Endothelial cell of umbilical vein (primary cell): ENCODE measurements around the gene ARHGAP18. TPM values are rescaled to one million over a fixed set of nuclear protein-coding genes. Genes with fewer than 3 reads are reported as not detected.

Experiments
- BruUV-seq: library from RNA; stranded (reverse); fragments of 400-500 nt; replicated peaks from 2 replicates; lab custom pipeline; 2021; lab: Mats Ljungman, UMichigan
- CTCF ChIA-PET: fragments of 300-600, 350-600 bp; sonication (Branson Sonifier 250); formaldehyde crosslinking; loops from one replicate; lab custom pipeline; 2021; ENCODE audit warnings: antibody characterized with exemption, inconsistent platforms; lab: Charles Lee
- POLR2A ChIA-PET: fragments of 300-600, 350-600 bp; sonication (Branson Sonifier 250); formaldehyde crosslinking; loops from one replicate; lab custom pipeline; 2021; ENCODE audit warnings: antibody characterized with exemption, inconsistent platforms; lab: Charles Lee
- DNase-seq: peaks from one replicate; pipeline ENCODE4 v3.0.0-alpha.2; 2011; ENCODE audit warnings: low read depth, low spot score
- FAIRE-seq: peaks from 2 replicates; lab custom pipeline; 2011; peaks lifted over from hg19 to GRCh38; lab: Jason Lieb, UNC
- H2AFZ ChIP-seq: 2 replicates; pipeline ENCODE4 v1.6.0; 2012; ENCODE audit warnings: low read depth, low read length, control low read depth, inconsistent platforms
- H3K27ac ChIP-seq: 2 replicates; pipeline ENCODE4 v1.5.1; 2011; ENCODE audit warnings: low read depth, mild to moderate bottlenecking, control low read depth, low read length, moderate library complexity; ENCODE audit not compliant: insufficient read depth
- H3K27me3 ChIP-seq, 2 experiments: 2 replicates each; pipeline versions ENCODE4 v1.6.0 to v1.6.1; 2011; ENCODE audit warnings: low read length in 2 of 2, mixed read lengths in 1 of 2; ENCODE audit not compliant: control insufficient read depth in 2 of 2, insufficient read depth in 2 of 2
- H3K36me3 ChIP-seq, 2 experiments: 2 replicates in 1 of 2; 3 replicates in 1 of 2; pipeline ENCODE4 v1.5.1; 2011; ENCODE audit warnings: low read length in 2 of 2, mild to moderate bottlenecking in 1 of 2, moderate library complexity in 1 of 2; ENCODE audit not compliant: control insufficient read depth in 2 of 2, insufficient read depth in 2 of 2; ENCODE audit errors: extremely low read depth in 1 of 2
- H3K4me1 ChIP-seq: 3 replicates; pipeline ENCODE4 v1.5.1; 2011; ENCODE audit warnings: mild to moderate bottlenecking, low read length; ENCODE audit not compliant: control insufficient read depth, insufficient read depth; ENCODE audit errors: extremely low read depth
- H3K4me2 ChIP-seq: 2 replicates; pipeline ENCODE4 v1.6.1; 2011; ENCODE audit warnings: low read length, control low read depth, mixed read lengths; ENCODE audit not compliant: insufficient read depth
- H3K4me3 ChIP-seq, 3 experiments: fragments of 200-600 bp in 1 of 3; sonication (generic), shearing (Covaris generic) in 1 of 3; replicated peaks in 1 of 3; 2 replicates each; pipeline ENCODE4 v1.5.1; 2011 to 2016; ENCODE audit warnings: control low read depth in 3 of 3, low read length in 3 of 3, mild to moderate bottlenecking in 2 of 3, inconsistent platforms in 1 of 3, low read depth in 1 of 3, moderate library complexity in 1 of 3; ENCODE audit not compliant: insufficient read depth in 1 of 3
- H3K79me2 ChIP-seq: 2 replicates; pipeline ENCODE4 v1.6.0; 2012; ENCODE audit warnings: low read length, inconsistent platforms; ENCODE audit not compliant: control insufficient read depth, insufficient read depth
- H3K9ac ChIP-seq: replicated peaks from 2 replicates; pipeline ENCODE3; 2011; ENCODE audit warnings: low read length, control low read depth; ENCODE audit not compliant: insufficient read depth; ENCODE audit errors: extremely low read depth
- H3K9me1 ChIP-seq: replicated peaks from 3 replicates; pipeline ENCODE4 v1.6.0; 2011; ENCODE audit warnings: mild to moderate bottlenecking, low read length; ENCODE audit not compliant: control insufficient read depth, insufficient read depth; ENCODE audit errors: extremely low read depth
- H3K9me3 ChIP-seq: replicated peaks from 2 replicates; pipeline ENCODE4 v1.5.1; 2012; ENCODE audit warnings: low read length, inconsistent platforms; ENCODE audit not compliant: control insufficient read depth, insufficient read depth
- H4K20me1 ChIP-seq: replicated peaks from 2 replicates; pipeline ENCODE3; 2011; ENCODE audit warnings: mild to moderate bottlenecking, low read length; ENCODE audit not compliant: control insufficient read depth, insufficient read depth; ENCODE audit errors: extremely low read depth
- EZH2 ChIP-seq: IDR thresholded peaks from 2 replicates; pipeline ENCODE4 v1.6.1; 2012; ENCODE audit warnings: borderline replicate concordance, low read depth, mild to moderate bottlenecking, moderate library complexity, low read length, inconsistent platforms; ENCODE audit not compliant: severe bottlenecking
- FOS ChIP-seq: IDR thresholded peaks from 2 replicates; pipeline ENCODE4 v1.6.1; 2011; ENCODE audit warnings: mild to moderate bottlenecking, low read length, moderate library complexity, borderline replicate concordance; ENCODE audit not compliant: insufficient read depth
- GATA2 ChIP-seq: IDR thresholded peaks from 2 replicates; pipeline ENCODE4 v1.7.0; 2011; ENCODE audit warnings: low read depth, mild to moderate bottlenecking, moderate library complexity, mixed read lengths, low read length; ENCODE audit not compliant: insufficient read length, insufficient read depth
- JUN ChIP-seq: IDR thresholded peaks from 2 replicates; pipeline ENCODE4 v1.6.1; 2011; ENCODE audit warnings: borderline replicate concordance, low read depth; ENCODE audit not compliant: insufficient read length, insufficient read depth
- MYC ChIP-seq: IDR thresholded peaks from one replicate; pipeline ENCODE4 v1.6.1; 2011; ENCODE audit warnings: mild to moderate bottlenecking, low read depth, low read length
- POLR2A ChIP-seq: IDR thresholded peaks from 2 replicates; pipeline ENCODE4 v1.6.1; 2012; ENCODE audit warnings: low read depth, mild to moderate bottlenecking, control low read depth, low read length
- POLR2AphosphoS5 ChIP-seq: IDR thresholded peaks from 2 replicates; pipeline ENCODE4 v1.6.1; 2012; ENCODE audit warnings: low read depth, mild to moderate bottlenecking, control low read depth, low read length, moderate library complexity; ENCODE audit not compliant: insufficient read depth
- dilution Hi-C: fragments of 300-500 bp; cut with MboI; formaldehyde crosslinking; loops from one replicate; pipeline ENCODE4 v1.15.0; 2019; ENCODE audit warnings: low sequenced_read_pairs; ENCODE audit not compliant: extremely low pct_ligation_motif_present
- intact Hi-C: fragments of 100-400 bp; cut with micrococcal nuclease; formaldehyde crosslinking; loops from one replicate; pipeline ENCODE4 v1.10.0; 2022
- polyA plus RNA-seq, 4 experiments: library from polyadenylated mRNA; depleted of rRNA in 3 of 4; stranded (reverse) in 3 of 4; unstranded in 1 of 4; fragments of >200 nt; gene quantifications; 2 replicates each; pipeline versions ENCODE4 v1.2.1 to v1.2.3, GENCODE V29; 2011 to 2012; ENCODE audit warnings: missing spikeins in 1 of 4
- total RNA-seq: library from RNA; stranded (reverse); gene quantifications from 2 replicates; pipeline ENCODE4 v1.2.3, GENCODE V29; 2021
- TF ChIP-seq, protein P1 (sequence below), 2 donors: IDR thresholded peaks; 1 replicate in 1 of 2; 2 replicates in 1 of 2; pipeline ENCODE4 v1.5.1; 2011; ENCODE audit warnings: low read length in 2 of 2, mild to moderate bottlenecking in 2 of 2, moderate library complexity in 2 of 2, control low read depth in 1 of 2, inconsistent platforms in 1 of 2, low read depth in 1 of 2; ENCODE audit not compliant: insufficient read depth in 1 of 2; ENCODE audit errors: extremely low read depth in 1 of 2
- TF ChIP-seq, protein P2 (sequence below): IDR thresholded peaks from 2 replicates; pipeline ENCODE4 v1.6.1; 2011; ENCODE audit not compliant: insufficient read depth, insufficient read length

ARHGAP18 gene
- total and polyA plus RNA-seq, 2 donors (not counting 3 experiments of a cell fraction or from before 2014, with no cell fraction given) = 13.1 to 86.1 TPM

DNA sequence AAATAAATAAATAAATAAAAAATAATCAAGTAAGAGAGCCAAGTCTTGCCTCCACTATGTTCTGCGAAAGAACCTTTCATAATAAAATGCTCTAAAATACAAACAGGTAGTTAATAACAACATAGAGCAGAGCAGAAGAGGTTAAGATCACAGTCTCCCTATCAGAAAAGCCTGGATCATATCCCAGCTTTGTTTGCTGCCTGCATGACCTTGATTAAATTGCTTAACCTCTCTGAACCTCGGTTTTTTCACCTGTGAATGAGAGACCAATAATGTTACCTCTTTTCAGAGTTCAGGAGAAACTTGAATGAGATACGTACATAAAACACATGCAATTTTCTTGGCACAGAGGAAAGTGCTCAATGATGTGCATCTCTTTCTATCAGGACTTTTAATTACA lies 44.4 kb downstream of the ARHGAP18 start:
- FAIRE-seq (no peak), DNase-seq (no peak)
- no TSS peak for BruUV-seq
- H3K4me2 ChIP-seq = no peak overlapping the region
- H3K27ac ChIP-seq = no peak overlapping the region
- intact Hi-C loops (no loop called here), dilution Hi-C loops (no loop called here)
- no peaks in the 10 kb centered on the region for H4K20me1 ChIP-seq
- H2AFZ ChIP-seq = no peak overlapping the region
- peaks cover 42% of the 10 kb centered on the region for H3K4me1 ChIP-seq
- POLR2A ChIA-PET = interaction anchor here (0.6 kb wide), 1 partner anchor 16 kb away, joined by 3 read pairs; no protein-coding TSS in a partner anchor
- CTCF ChIA-PET = interaction anchor here (0.9 to 1.6 kb wide), 7 partner anchors 21 to 356 kb away, joined by 3 to 14 read pairs (median 4); no protein-coding TSS in a partner anchor
- H3K36me3 ChIP-seq = peaks cover 2 to 4% of the 10 kb centered on the region in 2 experiments
- no peak overlapping the region for H3K4me3 ChIP-seq
- H3K79me2 ChIP-seq = peaks cover 50% of the 10 kb centered on the region
- no peaks in the 10 kb centered on the region for H3K9me1 ChIP-seq
- H3K27me3 ChIP-seq = no peaks in the 10 kb centered on the region
- H3K9ac ChIP-seq = no peak overlapping the region
- no peaks in the 10 kb centered on the region for H3K9me3 ChIP-seq
- TF ChIP-seq POLR2AphosphoS5 (no peak), POLR2A (no peak), EZH2 (no peak), JUN (no peak), FOS (no peak), GATA2 (no peak), MYC (no peak)
- TF ChIP-seq, protein P1, sequence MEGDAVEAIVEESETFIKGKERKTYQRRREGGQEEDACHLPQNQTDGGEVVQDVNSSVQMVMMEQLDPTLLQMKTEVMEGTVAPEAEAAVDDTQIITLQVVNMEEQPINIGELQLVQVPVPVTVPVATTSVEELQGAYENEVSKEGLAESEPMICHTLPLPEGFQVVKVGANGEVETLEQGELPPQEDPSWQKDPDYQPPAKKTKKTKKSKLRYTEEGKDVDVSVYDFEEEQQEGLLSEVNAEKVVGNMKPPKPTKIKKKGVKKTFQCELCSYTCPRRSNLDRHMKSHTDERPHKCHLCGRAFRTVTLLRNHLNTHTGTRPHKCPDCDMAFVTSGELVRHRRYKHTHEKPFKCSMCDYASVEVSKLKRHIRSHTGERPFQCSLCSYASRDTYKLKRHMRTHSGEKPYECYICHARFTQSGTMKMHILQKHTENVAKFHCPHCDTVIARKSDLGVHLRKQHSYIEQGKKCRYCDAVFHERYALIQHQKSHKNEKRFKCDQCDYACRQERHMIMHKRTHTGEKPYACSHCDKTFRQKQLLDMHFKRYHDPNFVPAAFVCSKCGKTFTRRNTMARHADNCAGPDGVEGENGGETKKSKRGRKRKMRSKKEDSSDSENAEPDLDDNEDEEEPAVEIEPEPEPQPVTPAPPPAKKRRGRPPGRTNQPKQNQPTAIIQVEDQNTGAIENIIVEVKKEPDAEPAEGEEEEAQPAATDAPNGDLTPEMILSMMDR (IDR thresholded peaks at IDR 0.05; ENCODE audit: extremely low read depth in 1 of 2, insufficient read depth in 1 of 2, low read depth in 1 of 2, low read length in 2 of 2) = no peak
- TF ChIP-seq, protein P2, sequence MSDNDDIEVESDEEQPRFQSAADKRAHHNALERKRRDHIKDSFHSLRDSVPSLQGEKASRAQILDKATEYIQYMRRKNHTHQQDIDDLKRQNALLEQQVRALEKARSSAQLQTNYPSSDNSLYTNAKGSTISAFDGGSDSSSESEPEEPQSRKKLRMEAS = no peak
